Nucleus accumbens (tissue), 56 donors: ENCODE measurements around the gene CXorf49.
"Not testable (repeated sequence)": the region's sequence is repeated elsewhere in the genome, so short reads cannot be mapped to it uniquely, and the experiment has no call there.

ENCODE experiments used
- DNase-seq, 56 donors: peaks; one replicate each; lab custom pipeline; 2025; lab: John Stamatoyannopoulos, UW

CXorf49 gene

DNA sequence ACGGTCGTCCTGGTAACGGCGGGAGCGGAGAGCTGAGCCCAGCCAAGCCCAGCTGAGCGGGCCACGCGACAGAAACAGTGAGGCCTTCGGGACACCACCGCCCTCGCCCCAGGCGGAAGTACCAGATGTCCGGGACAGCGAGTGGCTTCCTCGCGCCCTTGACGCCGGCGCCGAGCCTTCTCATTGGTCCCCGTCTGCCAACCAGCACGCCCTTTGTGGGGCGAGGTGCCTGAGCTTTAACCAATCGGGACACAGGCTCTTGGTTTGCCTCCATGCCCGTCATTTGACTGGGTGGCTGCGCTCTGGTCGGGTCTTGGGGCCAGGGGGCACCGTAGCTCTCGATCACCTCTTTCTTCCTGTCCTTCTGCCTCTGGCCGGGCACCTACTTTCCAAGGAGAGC, at the start of gene CXorf49:
TSS of gene CXorf49 (minus strand) at position 101 of the 400 bp plus-strand sequence. CDS start 134 bp downstream, outside the sequence.
- DNase-seq = not testable (repeated sequence)

GRCh38 chrX:71767134-71767533, 49.0 kb upstream of the CXorf49 start:
- DNase-seq = not testable (repeated sequence)

DNA sequence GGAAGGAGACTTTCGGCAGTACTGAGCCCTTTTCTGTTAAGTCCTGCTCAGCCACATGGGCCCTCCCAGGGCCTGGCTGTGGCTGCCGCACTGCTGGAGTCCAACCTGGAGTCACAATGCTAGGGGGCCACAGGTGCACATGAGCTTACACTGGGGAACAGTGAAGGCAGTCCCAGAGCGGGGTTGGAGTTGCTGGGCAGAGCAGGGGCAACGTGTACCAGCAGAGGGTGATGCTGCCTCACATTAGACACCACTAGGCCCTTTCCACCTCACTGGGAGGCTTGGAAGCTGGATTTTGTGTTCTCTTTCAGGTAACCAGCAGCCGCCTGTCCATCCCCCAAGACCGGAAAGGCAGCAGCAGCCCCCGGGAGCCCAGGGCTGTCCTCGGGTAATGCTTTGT, 47.5 kb upstream of the CXorf49 start:
- DNase-seq = not testable (repeated sequence)

DNA sequence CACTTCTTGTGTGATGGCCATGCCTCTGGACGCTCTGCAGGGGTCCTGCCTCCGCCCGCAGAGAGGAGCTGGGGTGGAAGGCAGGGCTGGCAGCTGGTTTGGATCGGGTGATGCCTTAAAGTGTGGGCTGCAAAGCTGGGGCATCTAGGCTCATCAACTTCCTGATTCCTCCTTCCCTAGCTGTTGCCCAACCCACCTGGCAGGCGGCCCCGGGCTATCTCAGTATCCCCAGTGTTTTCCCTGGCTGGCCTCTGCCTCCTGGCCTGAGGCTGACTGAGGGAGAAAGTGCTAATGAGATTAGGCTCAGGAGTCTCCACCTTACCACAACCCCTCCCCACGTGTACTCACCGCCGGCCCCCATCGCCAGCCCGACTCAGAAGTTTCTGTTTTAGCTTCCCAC, 46.7 kb upstream of the CXorf49 start:
- not testable (repeated sequence) for DNase-seq

DNA sequence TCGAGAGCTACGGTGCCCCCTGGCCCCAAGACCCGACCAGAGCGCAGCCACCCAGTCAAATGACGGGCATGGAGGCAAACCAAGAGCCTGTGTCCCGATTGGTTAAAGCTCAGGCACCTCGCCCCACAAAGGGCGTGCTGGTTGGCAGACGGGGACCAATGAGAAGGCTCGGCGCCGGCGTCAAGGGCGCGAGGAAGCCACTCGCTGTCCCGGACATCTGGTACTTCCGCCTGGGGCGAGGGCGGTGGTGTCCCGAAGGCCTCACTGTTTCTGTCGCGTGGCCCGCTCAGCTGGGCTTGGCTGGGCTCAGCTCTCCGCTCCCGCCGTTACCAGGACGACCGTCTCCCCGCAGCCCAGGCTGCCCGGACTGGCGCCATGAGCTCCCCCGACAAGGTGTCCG, 45.0 kb upstream of the CXorf49 start, which contains the start of gene CXorf49B:
TSS of gene CXorf49B (plus strand) at position 301 of the 400 bp plus-strand sequence. CDS start at position 376, 75 bp downstream.
- DNase-seq = not testable (repeated sequence)

GRCh38 chrX:71760688-71761281, 42.7 kb upstream of the CXorf49 start:
- DNase-seq = not testable (repeated sequence)

- DNase-seq = not testable (repeated sequence)
These were observed 2.3 kb upstream of the CXorf49 start for GRCh38 chrX:71720289-71720886.

DNA sequence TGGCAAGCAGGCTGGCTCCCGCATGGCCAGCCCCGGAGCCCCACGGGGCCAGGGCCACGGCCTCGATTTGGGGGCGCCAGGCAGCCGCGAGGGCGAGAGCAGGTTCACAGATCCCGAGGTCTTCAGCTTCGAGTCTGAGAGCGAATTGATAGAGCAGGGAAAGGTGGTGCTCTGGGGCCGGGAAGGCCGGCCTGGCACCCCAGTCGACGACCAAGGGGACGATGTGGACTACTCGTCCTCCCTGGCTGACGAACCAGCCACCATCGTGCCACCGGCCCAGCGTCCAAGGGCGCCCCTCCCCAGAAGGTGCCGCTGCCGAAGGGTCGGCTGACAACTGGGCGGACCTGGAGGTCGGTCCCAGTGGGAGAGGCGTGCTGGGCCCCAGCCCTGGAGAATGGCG, 1.1 kb upstream of the CXorf49 start:
- DNase-seq = not testable (repeated sequence)

DNA sequence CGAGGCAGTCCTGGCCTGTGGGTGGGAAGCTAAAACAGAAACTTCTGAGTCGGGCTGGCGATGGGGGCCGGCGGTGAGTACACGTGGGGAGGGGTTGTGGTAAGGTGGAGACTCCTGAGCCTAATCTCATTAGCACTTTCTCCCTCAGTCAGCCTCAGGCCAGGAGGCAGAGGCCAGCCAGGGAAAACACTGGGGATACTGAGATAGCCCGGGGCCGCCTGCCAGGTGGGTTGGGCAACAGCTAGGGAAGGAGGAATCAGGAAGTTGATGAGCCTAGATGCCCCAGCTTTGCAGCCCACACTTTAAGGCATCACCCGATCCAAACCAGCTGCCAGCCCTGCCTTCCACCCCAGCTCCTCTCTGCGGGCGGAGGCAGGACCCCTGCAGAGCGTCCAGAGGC, 1.8 kb downstream of the CXorf49 start:
- DNase-seq = not testable (repeated sequence)

- DNase-seq = not testable (repeated sequence)
These were observed 2.5 kb downstream of the CXorf49 start for GRCh38 chrX:71715551-71715950.

GRCh38 chrX:71714064-71714463, 4.0 kb downstream of the CXorf49 start:
- DNase-seq = not testable (repeated sequence)

- not testable (repeated sequence) for DNase-seq
These were observed 15.2 kb downstream of the CXorf49 start for GRCh38 chrX:71702853-71703252.

GRCh38 chrX:71699023-71699344, 19.1 kb downstream of the CXorf49 start:
- not testable (repeated sequence) for DNase-seq

DNA sequence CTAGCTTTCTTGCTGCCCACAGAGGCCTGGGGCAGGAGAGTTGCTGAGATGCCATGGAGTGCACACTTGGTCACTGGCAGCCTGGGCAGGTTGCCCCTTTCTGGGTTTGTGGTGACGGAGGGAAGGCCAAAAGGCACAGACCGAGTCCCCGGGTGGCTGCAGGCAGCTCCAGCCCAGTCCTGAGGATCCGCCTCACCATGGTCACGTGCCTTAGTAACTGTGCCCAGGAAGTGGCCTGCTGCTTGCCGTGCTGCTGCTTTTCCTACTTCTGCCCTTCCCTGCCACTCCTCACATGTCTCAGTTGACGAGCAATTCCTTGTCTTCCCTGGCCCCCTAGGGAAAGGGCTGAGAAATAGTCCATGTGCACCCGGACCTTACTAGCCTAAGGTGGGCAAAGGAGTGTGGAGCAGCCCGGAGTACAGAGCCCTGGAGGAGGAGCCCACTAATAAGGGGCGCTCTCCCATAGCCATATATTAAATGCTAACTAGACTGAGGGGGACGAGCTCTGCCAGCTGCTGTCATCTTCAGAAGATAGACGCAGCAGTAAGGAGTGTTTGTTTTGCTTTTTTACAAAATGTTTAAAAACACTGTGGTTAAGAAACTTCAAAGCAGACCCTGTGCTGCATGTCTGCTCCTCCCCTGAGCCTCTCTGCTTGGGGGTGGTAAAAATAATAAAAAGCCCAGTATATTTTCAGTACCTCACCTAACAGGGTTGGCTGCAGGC, 19.6 kb downstream of the CXorf49 start:
- DNase-seq = not testable (repeated sequence)

- not testable (repeated sequence) for DNase-seq
These were observed 20.4 kb downstream of the CXorf49 start for GRCh38 chrX:71697466-71698298.

DNA sequence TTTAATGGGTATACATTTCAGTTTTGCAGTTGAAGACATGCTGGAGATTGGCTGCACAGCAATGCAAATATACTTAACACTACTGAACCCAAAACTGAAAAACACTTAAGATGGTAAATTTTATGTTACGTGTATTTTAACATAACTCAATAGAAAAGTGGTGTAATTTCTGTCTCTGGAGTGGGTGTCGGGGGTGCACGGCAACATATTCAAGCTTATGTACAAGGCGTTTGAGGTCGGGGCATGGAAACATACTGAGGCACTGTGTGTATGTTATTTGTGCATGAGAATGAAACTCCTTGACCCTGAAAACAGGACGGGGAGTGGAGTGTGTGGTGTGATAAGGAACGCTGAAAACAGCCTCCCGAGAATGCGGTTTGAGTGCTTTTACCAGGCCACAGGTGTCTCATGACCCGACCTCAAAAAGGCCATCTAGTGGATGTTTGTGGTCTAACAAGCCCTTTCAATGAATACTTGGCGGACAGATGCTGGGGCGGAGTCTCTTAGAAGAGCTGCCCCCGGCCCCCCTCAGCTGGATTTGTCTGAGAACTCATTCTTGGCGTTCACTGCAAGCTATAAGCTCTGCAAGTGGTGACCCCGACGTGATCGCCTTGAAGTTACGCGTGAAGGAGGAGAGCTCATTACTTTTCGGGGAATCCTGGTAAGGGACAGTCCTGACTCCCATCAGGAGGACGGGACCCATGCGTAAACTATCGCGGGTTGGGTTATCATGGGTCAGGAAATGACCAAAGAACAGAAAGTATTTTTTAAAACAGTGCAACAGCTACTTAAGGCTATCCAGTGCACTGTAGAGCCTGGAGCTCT, 21.2 kb downstream of the CXorf49 start:
- not testable (repeated sequence) for DNase-seq

GRCh38 chrX:71679575-71680207, 38.4 kb downstream of the CXorf49 start:
- no peak for DNase-seq

- DNase-seq = not testable (repeated sequence)
These were observed 40.9 kb downstream of the CXorf49 start for GRCh38 chrX:71677195-71677594.
